CD14-positive monocyte (primary cell): ENCODE data around the gene DOCK3. TPM values are rescaled to one million over a fixed set of nuclear protein-coding genes. Genes with fewer than 3 reads are reported as not detected.

ENCODE experiments used
- DNase-seq, 3 donors: peaks; one replicate each; pipeline ENCODE4 v3.0.0-alpha.2; 2011 to 2022
- H2AFZ ChIP-seq: 2 replicates; pipeline ENCODE4 v1.6.0; 2012; ENCODE audit warnings: mild to moderate bottlenecking, low read depth, low read length, inconsistent platforms; ENCODE audit not compliant: insufficient read depth, poor library complexity, severe bottlenecking
- H3K27ac ChIP-seq, 2 donors: 1 replicate in 1 of 2; 2 replicates in 1 of 2; pipeline ENCODE4 v1.5.1; 2012 to 2013; ENCODE audit warnings: low read length in 2 of 2, control low read depth in 1 of 2, inconsistent platforms in 1 of 2, low read depth in 1 of 2, mild to moderate bottlenecking in 1 of 2
- H3K27me3 ChIP-seq, 2 donors: one replicate each; pipeline versions ENCODE4 v1.6.0 to v1.6.1; 2011 to 2013; ENCODE audit warnings: low read length in 2 of 2; ENCODE audit not compliant: control insufficient read depth in 2 of 2, insufficient read depth in 2 of 2
- H3K36me3 ChIP-seq, 2 donors: replicated peaks in 1 of 2; 1 replicate in 1 of 2; 2 replicates in 1 of 2; pipeline versions ENCODE4 v1.5.1 to v1.6.1; 2012 to 2013; ENCODE audit warnings: low read length in 2 of 2, control low read depth in 1 of 2, inconsistent platforms in 1 of 2, mild to moderate bottlenecking in 1 of 2; ENCODE audit not compliant: insufficient read depth in 2 of 2, control insufficient read depth in 1 of 2
- H3K4me1 ChIP-seq, 2 donors: 1 replicate in 1 of 2; 2 replicates in 1 of 2; pipeline versions ENCODE4 v1.5.1 to v1.6.1; 2012 to 2013; ENCODE audit warnings: low read length in 2 of 2, control low read depth in 1 of 2, inconsistent platforms in 1 of 2, mild to moderate bottlenecking in 1 of 2, moderate library complexity in 1 of 2; ENCODE audit not compliant: insufficient read depth in 2 of 2, control insufficient read depth in 1 of 2
- H3K4me2 ChIP-seq: replicated peaks from 2 replicates; pipeline ENCODE3; 2012; ENCODE audit warnings: low read length, moderate library complexity, mild to moderate bottlenecking; ENCODE audit not compliant: poor library complexity, severe bottlenecking; ENCODE audit errors: extremely low read depth
- H3K4me3 ChIP-seq, 3 experiments: fragments of 200-600 bp in 1 of 3; sonication (generic) in 1 of 3; replicated peaks in 1 of 3; 1 replicate in 2 of 3; 2 replicates in 1 of 3; pipeline ENCODE4 v1.5.1; 2011 to 2013; ENCODE audit warnings: low read length in 3 of 3, mild to moderate bottlenecking in 3 of 3, control low read depth in 2 of 3, low read depth in 2 of 3, inconsistent platforms in 1 of 3, moderate library complexity in 1 of 3
- H3K79me2 ChIP-seq: 2 replicates; pipeline ENCODE4 v1.6.0; 2012; ENCODE audit warnings: mild to moderate bottlenecking, control low read depth, inconsistent platforms, low read length, moderate library complexity; ENCODE audit not compliant: insufficient read depth
- H3K9ac ChIP-seq: 2 replicates; pipeline ENCODE4 v1.6.0; 2017; ENCODE audit warnings: low read length, mild to moderate bottlenecking; ENCODE audit not compliant: insufficient read depth, poor library complexity, severe bottlenecking
- H3K9me3 ChIP-seq, 2 donors: replicated peaks in 1 of 2; 1 replicate in 1 of 2; 2 replicates in 1 of 2; pipeline versions ENCODE4 v1.5.1 to v1.6.1; 2012 to 2013; ENCODE audit warnings: low read length in 2 of 2, control low read depth in 1 of 2; ENCODE audit not compliant: control insufficient read depth in 1 of 2, insufficient read depth in 1 of 2
- H4K20me1 ChIP-seq: 2 replicates; pipeline ENCODE4 v1.6.0; 2012; ENCODE audit warnings: mild to moderate bottlenecking, low read length, control low read depth, moderate library complexity; ENCODE audit not compliant: insufficient read depth
- H3K27ac Mint-ChIP-seq, 7 donors: one replicate each; pipeline ENCODE4 v1.8.0; 2020; ENCODE audit warnings: mild to moderate bottlenecking in 7 of 7, mixed read lengths in 7 of 7, moderate library complexity in 6 of 7, inconsistent platforms in 2 of 7
- H3K27me3 Mint-ChIP-seq, 3 donors: one replicate each; pipeline ENCODE4 v1.8.0; 2021 to 2022; ENCODE audit warnings: low read depth in 3 of 3, mild to moderate bottlenecking in 3 of 3, mixed read lengths in 3 of 3, moderate library complexity in 3 of 3, inconsistent platforms in 1 of 3
- H3K36me3 Mint-ChIP-seq, 2 donors: one replicate each; pipeline ENCODE4 v1.8.0; 2020; ENCODE audit warnings: mixed read lengths in 2 of 2, inconsistent platforms in 1 of 2, mild to moderate bottlenecking in 1 of 2
- H3K4me1 Mint-ChIP-seq: one replicate; pipeline ENCODE4 v1.8.0; 2020; ENCODE audit warnings: mild to moderate bottlenecking, mixed read lengths
- H3K4me3 Mint-ChIP-seq, 2 donors: one replicate each; pipeline ENCODE4 v1.8.0; 2020; ENCODE audit warnings: mild to moderate bottlenecking in 2 of 2, mixed read lengths in 2 of 2, moderate library complexity in 1 of 2
- H3K9me3 Mint-ChIP-seq, 7 donors: one replicate each; pipeline ENCODE4 v1.8.0; 2020 to 2022; ENCODE audit warnings: mixed read lengths in 7 of 7, mild to moderate bottlenecking in 6 of 7, moderate library complexity in 6 of 7, inconsistent platforms in 2 of 7
- WGBS: methylation state at CpG from one replicate; pipeline ENCODE4 v1.1.5; 2013; ENCODE audit warnings: missing lambda C conversion rate; ENCODE audit not compliant: insufficient coverage; 5-methylcytosine and 5-hydroxymethylcytosine counted together
- intact Hi-C, 2 donors: fragments of 100-400 bp; cut with micrococcal nuclease; formaldehyde crosslinking; loops; one replicate each; pipeline versions ENCODE4 v1.15.0 to v1.15.1; 2023
- polyA plus RNA-seq, 3 donors: library from polyadenylated mRNA; depleted of rRNA in 1 of 3; unstranded in 2 of 3; stranded (reverse) in 1 of 3; fragments of 300-500 nt in 2 of 3; fragments of >200 nt in 1 of 3; fragmentation: Illumina TruSeq in 2 of 3; gene quantifications; 1 replicate in 2 of 3; 2 replicates in 1 of 3; pipeline ENCODE4 v1.2.3, GENCODE V29; 2012 to 2021
- TF ChIP-seq, protein P1 (sequence below): fragments of 200-600 bp; IDR thresholded peaks from one replicate; pipeline ENCODE4 v1.8.0; 2022; ENCODE audit warnings: antibody characterized with exemption, mild to moderate bottlenecking

The DOCK3 gene
- polyA plus RNA-seq, 3 donors, result 0.03 TPM; not detected in 1

DNA sequence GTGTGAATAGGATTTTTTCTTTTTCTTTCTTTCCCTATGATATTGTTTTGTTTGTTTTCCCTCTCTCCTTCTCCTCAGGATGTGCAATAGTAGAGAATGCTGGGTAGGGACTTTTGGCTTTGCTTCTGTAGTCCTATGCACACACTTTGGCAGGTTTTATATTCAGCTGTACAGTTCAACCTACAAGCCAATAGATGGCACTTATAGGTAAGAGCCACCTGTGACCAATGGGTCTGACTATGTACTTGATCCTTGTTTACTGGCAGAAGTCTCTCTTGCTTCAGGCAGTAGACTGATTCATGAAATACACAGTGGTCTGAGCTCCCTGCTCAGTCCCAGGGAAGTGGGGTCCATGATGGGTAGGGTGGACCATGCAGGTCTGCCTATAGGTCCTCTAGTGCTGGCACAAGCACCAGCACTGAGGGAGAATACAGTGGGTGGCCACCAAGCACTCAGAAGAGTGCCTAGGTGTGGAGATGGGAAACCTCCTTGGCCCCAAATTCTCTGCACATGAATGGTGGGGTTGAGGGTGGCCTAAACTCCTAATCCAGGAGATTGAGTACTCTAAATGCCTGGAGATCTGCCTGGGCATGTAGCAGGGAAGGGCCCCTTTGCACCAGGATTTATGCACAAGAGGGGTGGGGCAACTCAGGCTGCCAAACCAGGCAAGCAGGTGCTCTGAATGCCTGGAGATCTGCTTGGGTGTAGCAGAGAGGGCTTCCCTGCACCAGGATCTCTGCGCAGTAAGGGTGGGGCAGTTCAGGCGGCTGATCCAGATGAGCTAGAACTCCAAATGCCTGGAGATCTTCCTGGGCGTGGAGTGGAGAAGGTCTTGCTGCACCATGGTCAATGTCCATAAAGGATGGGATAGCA, 176.1 kb downstream of the DOCK3 start:
- Histone ChIP-seq H2AFZ (no peak overlapping the region), H3K36me3 (no peaks in the 10 kb centered on the region), H3K27me3 (no peaks in the 10 kb centered on the region), H3K4me2 (no peak overlapping the region), H3K4me1 (no peaks in the 10 kb centered on the region), H3K4me3 (no peak overlapping the region), H4K20me1 (no peaks in the 10 kb centered on the region), H3K79me2 (no peaks in the 10 kb centered on the region), H3K27ac (no peak overlapping the region), H3K9ac (no peak overlapping the region), H3K9me3 (peaks cover 10 to 15% of the 10 kb centered on the region in 2 donors)
- intact Hi-C loops, result no loop called here
- Mint-ChIP-seq H3K4me1 (no peaks in the 10 kb centered on the region), H3K27me3 (peaks cover 0 to 3% (median 2%) of the 10 kb centered on the region in 3 donors), H3K4me3 (no peak overlapping the region), H3K27ac (no peak overlapping the region), H3K9me3 (peaks cover 12 to 34% (median 27%) of the 10 kb centered on the region in 7 donors), H3K36me3 (no peaks in the 10 kb centered on the region)
- WGBS, result 100% methylated on average over 3 of the region's 3 CpGs
- TF ChIP-seq, protein P1, sequence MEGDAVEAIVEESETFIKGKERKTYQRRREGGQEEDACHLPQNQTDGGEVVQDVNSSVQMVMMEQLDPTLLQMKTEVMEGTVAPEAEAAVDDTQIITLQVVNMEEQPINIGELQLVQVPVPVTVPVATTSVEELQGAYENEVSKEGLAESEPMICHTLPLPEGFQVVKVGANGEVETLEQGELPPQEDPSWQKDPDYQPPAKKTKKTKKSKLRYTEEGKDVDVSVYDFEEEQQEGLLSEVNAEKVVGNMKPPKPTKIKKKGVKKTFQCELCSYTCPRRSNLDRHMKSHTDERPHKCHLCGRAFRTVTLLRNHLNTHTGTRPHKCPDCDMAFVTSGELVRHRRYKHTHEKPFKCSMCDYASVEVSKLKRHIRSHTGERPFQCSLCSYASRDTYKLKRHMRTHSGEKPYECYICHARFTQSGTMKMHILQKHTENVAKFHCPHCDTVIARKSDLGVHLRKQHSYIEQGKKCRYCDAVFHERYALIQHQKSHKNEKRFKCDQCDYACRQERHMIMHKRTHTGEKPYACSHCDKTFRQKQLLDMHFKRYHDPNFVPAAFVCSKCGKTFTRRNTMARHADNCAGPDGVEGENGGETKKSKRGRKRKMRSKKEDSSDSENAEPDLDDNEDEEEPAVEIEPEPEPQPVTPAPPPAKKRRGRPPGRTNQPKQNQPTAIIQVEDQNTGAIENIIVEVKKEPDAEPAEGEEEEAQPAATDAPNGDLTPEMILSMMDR, result no peak
- DNase-seq, result no peak

DNA sequence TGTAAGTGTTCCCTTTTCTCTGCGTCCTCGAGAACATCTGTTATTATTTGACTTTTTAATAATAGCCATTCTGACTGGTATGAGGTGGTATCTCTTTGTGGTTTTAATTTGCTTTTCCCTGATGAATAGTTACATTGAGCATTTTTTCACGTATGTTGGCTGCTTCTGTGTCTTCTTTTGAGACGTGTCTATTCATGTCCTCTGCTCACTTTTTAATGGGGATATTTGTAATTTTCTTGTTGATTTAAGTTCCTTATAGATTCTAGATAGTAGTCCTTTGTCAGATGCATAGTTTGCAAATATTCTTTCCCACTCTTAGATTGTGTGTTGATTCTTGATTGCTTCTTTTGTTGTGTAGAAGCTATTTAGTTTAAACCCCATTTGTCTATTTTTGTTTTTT, 179.2 kb downstream of the DOCK3 start:
- Histone ChIP-seq H3K27ac (no peak overlapping the region), H2AFZ (no peak overlapping the region), H4K20me1 (no peaks in the 10 kb centered on the region), H3K36me3 (no peaks in the 10 kb centered on the region), H3K4me2 (no peak overlapping the region), H3K79me2 (no peaks in the 10 kb centered on the region), H3K9ac (no peak overlapping the region), H3K4me1 (no peaks in the 10 kb centered on the region), H3K4me3 (no peak overlapping the region), H3K9me3 (peaks cover 0 to 8% of the 10 kb centered on the region in 2 donors), H3K27me3 (no peaks in the 10 kb centered on the region)
- H3K4me3 Mint-ChIP-seq, result no peak overlapping the region
- H3K36me3 Mint-ChIP-seq, result no peaks in the 10 kb centered on the region
- no peak for DNase-seq
- intact Hi-C loops, result no loop called here
- TF ChIP-seq, protein P1, result no peak
- H3K27me3 Mint-ChIP-seq, result peaks cover 0 to 3% (median 2%) of the 10 kb centered on the region in 3 donors
- 100% methylated on average over 2 of the region's 4 CpGs for WGBS
- peaks cover 2 to 18% (median 14%) of the 10 kb centered on the region in 7 donors for H3K9me3 Mint-ChIP-seq
- no peaks in the 10 kb centered on the region for H3K4me1 Mint-ChIP-seq
- H3K27ac Mint-ChIP-seq, result no peak overlapping the region
